GM19455 (cell line): ENCODE data around the gene PDE10A.

Experiments used
- ATAC-seq: cut with Tn5 transposase; IDR thresholded peaks from one replicate; pipeline ENCODE4 v1.9.1; 2021; ENCODE audit not compliant: unreplicated experiment

Gene PDE10A

GRCh38 chr6:165656581-165657324 lies 6.3 kb downstream of the PDE10A start:
- no peak for ATAC-seq

DNA sequence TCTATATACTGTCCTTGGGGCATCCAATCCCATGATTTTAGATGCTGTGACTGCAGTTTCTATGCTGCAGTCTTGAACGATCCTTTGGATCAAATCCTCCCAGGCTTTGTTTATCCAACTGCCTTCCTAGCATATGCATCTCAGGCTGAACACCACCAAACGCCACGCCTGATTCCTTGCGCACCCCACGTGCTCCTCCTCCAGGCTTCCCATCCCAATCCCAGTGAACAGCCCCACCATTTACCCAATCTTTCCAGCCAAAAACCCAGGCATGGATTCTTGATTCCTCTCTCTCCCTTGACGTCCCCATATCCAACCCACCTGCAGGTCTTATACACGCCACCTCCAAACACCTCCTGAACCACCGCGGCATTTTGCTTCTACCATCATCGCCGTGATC lies 7.8 kb downstream of the PDE10A start:
- no peak for ATAC-seq

GRCh38 chr6:165654144-165654543 lies 8.9 kb downstream of the PDE10A start:
- no peak for ATAC-seq

DNA sequence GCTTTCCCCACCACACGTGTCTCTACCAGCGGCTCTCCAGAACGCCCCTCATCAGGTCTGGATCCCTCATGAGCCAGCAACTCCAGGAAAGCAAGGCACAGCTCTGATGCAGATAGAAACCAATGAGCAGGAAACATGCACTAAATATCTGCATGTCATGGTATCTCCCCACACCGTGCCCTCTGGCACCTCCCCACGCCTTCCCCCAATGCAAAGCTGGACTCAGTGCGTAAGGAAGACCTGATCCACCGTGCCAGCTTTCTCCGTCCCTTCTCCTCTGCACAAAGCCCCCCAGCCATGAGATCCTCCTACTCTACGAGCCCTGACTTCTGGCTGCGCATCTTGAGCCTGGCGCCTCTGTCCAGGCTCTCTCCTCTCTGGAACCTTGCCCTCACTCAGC lies 9.4 kb downstream of the PDE10A start:
- no peak for ATAC-seq

GRCh38 chr6:165653196-165653595 lies 9.8 kb downstream of the PDE10A start:
- no peak for ATAC-seq

DNA sequence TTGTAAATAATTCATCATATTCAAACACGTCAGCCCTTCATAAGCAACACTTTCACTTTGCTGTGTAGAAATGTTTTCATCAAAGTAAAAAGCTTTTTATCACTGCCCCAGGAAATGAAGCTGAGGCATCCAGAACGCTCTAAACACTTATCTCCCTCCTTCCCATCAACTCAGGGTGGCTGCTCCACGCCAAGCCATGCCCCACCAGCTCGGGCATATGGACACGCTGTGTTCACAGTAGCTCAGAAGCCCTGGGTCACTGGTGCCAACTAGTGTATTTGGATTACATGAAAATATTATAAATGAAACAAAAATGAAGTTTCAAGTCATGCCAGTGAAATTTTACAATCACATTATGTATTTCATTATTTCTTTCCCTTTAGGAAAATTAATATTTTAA lies 10.3 kb downstream of the PDE10A start:
- no peak for ATAC-seq

- ATAC-seq: no peak
Measured at GRCh38 chr6:165649166-165650137, 13.6 kb downstream of the PDE10A start.

- ATAC-seq: no peak
Measured at GRCh38 chr6:165647041-165647440, 16.0 kb downstream of the PDE10A start.

DNA sequence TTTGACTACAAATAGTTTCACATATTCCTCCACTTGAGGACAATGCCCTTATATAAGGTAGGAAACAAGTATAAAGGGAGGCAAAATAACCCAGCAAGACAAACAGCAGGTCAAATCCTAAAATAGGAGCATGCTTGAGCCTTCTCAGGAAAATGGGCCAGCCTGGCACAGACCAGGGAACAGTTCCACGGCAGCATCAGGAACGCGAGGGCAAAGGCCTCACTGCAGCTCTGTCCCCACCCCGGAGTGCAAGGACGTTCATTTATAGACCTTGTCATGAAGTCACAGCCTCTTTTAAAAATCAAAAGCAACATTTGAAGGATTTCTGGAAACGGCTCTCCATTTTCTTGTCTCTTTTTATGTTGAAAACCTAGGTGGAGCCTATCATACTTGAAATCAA lies 17.1 kb downstream of the PDE10A start:
- ATAC-seq: no peak

GRCh38 chr6:165644586-165645266 lies 18.3 kb downstream of the PDE10A start:
- no peak for ATAC-seq

GRCh38 chr6:165643015-165643414 lies 20.0 kb downstream of the PDE10A start:
- no peak for ATAC-seq

- no peak for ATAC-seq
Measured at GRCh38 chr6:165641672-165642156, 21.3 kb downstream of the PDE10A start.

DNA sequence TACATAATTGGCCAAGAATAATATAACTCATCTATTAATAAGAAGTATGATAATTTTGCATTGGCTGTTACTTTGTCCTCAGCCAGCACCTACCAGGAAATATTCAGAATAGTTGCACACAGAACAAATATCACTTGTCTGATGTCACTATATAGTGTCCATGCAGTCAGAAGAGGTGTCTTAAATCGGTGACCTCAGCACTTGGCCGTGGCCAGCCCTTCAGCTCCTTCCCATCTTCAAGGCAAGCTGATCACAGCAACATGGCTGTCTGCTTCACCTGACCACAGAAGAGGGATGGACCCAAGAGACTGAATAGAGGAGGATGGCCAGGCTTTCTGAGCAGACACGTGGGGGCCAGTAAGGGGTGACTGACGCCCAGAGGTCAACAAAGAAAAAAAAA lies 22.2 kb downstream of the PDE10A start:
- no peak for ATAC-seq

- no peak for ATAC-seq
Measured at GRCh38 chr6:165638530-165638929, 24.5 kb downstream of the PDE10A start.

GRCh38 chr6:165637586-165637985 lies 25.5 kb downstream of the PDE10A start:
- no peak for ATAC-seq

DNA sequence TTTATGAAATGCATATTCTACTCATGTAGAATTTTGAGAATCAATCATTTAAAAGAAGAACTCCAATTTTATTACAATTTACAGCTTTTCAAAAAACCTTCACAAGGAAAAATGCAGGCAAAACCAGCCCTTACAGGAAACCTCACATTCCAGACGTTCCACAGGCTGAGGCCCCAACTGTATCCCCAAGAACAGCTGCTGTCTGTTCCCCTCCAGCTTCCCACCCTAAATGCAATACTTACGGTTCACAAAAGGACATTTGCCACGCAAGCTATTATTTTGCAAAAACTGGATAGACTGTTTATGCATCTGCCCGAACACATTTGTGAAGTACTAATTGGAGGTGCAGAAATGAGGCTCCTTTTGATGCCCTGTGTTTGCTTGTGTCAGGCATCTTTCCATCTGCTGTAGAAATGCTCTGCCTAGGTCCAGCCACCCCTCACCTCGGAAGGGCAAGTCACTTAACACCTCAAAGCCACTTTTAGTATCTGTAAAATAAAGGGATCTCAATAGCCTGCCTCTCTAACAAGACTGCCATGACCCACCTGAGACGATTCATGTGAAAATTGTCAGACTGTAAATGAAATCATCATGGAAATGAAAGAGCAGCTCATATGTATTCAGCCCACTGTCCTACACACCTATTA lies 26.5 kb downstream of the PDE10A start:
- no peak for ATAC-seq

- no peak for ATAC-seq
Measured at GRCh38 chr6:165635965-165636364, 27.1 kb downstream of the PDE10A start.

DNA sequence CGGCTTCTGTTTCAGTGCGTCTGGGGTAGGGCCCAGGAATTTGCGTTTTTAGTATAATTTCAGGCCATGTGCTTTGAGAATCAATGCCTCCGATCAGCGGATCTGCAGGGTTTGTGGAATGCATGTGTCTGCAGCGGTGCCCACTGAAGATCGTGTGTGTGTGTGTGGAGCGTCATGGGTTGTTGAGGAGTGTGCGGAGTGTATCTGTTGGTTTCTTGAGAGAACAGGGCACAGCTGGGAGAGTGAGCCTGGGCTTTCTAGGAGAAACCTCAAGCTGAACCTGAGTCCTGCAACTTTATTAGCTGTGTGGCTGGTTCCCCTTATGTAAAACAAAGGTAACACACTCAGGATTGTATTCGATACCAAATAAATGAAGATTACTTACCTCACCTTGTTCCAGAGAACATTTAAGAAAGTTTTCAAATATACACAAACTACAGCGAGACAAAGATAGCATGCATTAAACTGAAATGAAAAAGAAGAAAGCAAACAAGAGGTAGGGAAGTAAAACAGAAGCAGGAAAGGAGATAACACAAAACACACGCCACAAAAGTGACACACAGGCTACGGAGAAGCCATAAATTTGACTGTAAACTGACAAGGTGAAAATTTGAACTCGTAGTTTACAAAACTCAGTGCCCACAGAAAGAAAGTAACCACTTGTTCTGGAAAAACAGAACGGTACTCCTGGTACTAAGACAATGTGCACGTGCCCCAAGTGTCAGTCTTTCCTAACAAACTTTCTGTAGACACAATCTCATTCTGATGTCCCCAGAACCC lies 28.8 kb downstream of the PDE10A start:
- no peak for ATAC-seq

GRCh38 chr6:165632194-165632593 lies 30.8 kb downstream of the PDE10A start:
- no peak for ATAC-seq

- no peak for ATAC-seq
Measured at GRCh38 chr6:165630544-165630953, 32.5 kb downstream of the PDE10A start.
